Daoy (cell line): ENCODE data around the gene AXL. TPM values are rescaled to one million over a fixed set of nuclear protein-coding genes. Genes with fewer than 3 reads are reported as not detected.

Experiments used
- DNase-seq: peaks from one replicate; pipeline ENCODE4 v3.0.0-alpha.2; 2015; ENCODE audit warnings: low read depth
- total RNA-seq: library from RNA; depleted of rRNA; stranded (reverse); fragments of >200 nt; shearing (Covaris generic); gene quantifications from 2 replicates; pipeline ENCODE4 v1.2.3, GENCODE V29; 2014

The AXL gene
- total RNA-seq, 1 experiment from 2014 or later, result 170 TPM

DNA sequence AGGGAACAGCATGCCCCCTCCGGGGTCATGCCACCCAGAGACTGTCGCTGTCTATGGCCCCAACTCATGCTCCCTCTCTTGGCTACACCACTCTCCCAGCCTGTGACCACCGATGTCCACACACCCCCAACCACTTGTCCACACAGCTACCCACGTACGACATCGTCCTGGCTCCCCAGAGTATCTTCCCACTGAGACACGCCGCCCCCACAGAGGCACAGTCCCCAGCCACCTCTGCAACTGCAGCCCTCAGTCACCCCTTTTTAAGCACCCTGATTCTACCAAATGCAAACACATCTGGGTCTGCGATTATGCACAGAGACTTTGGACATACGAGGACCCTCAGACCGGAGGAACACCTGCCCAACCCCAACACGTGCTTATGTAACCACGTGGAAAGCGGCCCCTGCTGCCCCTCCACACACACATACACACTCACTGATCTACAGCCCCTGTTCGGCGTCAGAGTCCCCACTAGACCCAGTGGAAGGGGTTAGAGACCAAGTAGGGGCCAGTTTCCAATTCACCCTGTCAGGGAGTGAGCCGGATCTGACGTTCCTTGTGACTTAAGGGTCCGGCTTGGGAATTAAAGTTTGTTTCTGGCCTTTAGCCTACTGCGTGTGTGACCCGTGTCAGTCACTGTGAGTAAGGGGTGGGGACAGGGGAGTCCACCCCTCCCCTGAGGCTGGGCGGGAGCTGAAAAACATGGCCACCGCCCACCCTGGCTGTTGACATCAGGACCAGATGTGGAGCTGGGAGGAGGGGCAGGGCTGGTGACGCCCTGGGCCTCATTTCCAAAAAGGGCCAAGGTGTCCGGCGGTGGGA, 11.9 kb upstream of the AXL start:
- no peak for DNase-seq

DNA sequence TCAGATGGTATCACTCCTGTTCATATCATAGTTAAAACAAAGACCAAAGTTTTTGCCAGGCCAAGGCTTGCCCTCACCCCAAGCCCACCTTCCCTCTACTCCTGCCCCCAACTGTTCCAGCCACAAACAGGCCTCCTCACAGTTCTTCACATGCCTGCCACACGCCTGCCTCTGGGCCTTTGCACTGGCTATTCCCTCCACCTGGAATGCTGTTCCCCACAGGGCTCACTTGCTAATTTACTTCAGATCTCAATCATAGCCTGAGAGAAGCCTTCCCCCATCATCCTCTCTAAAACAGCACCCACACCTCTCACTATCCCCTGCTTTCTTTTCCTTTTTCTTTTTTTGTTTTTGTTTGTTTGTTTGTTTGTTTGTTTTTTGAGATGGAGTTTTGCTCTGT, 4.9 kb upstream of the AXL start:
- no peak for DNase-seq

GRCh38 chr19:41217741-41218140, 1.3 kb upstream of the AXL start:
- DNase-seq, result no peak

DNA sequence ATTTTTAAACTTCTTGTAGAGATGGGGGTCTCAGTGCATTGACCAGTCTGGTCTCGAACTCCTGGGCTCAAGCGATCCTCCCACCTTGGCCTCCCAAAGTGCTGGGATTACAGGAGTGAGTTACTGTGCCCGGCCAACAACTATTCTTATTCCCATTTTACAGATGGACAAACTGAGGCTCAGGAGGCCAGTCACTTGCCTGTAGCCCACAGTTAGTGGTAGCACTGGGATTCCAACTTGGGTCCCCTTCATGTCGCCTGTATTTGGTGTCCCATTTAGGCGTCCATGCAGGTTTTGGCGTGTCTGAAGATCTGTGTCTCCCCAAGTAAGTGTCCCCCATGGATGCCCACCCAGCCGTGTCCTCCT, 791 bp upstream of the AXL start:
- no peak for DNase-seq

DNA sequence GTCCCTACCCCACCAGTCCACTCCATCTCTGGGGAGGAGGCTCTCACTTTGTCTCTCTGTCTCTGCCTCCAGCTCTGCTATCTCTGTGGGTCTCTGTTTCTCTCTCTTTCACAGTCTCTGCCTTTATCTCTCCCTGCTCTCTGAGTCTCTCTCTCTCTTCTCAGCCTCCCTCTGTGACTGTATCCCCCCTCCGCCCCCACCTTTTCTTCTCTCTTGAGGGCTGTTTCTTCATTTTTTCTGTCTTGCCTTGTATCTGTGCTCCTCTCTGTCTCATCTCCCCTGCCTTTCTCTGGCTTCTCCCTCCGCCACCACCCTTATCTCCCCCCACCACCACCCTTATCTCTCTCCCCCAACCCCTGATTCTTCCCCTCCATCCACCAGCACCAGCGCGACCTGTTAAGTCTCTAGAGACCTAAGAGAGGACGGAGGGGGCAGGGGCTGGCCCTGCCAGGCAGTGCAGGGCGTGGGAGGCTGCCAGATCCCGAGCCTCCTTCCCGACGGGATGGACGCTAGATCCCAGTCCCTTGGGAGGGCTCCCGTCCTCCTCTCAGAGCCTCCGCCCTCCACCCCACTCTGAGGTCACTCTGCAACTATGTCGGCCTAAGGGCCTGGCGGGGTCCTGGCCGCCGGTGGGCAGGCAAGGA, 1.0 kb downstream of the AXL start:
- peak; percentile 75 for DNase-seq

- no peak for DNase-seq
These were observed 1.8 kb downstream of the AXL start for GRCh38 chr19:41220811-41221210.

GRCh38 chr19:41221514-41222205, 2.6 kb downstream of the AXL start:
- DNase-seq, result no peak

GRCh38 chr19:41222240-41222639, 3.2 kb downstream of the AXL start:
- no peak for DNase-seq

GRCh38 chr19:41223431-41224234, 4.6 kb downstream of the AXL start:
- DNase-seq, result peak; percentile 98

DNA sequence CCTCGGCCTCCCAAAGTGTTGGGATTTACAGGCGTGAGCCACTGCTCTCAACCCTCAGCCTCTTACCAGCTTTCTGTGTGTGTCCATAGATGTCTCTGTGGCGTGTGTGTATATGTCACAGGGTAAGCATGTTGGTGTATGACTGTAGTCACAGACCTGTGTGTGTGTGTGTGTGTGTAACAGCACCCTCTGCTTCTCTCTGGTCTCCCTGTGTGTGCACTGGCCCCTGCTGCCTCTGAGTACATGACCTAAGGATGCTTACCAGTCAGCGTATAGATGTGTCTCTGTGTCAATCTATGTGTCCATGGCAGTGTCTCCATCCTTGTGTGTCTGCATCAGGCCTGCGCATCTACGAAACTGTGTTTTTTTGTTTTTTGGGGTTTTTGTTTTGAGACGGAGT, 5.6 kb downstream of the AXL start:
- no peak for DNase-seq

DNA sequence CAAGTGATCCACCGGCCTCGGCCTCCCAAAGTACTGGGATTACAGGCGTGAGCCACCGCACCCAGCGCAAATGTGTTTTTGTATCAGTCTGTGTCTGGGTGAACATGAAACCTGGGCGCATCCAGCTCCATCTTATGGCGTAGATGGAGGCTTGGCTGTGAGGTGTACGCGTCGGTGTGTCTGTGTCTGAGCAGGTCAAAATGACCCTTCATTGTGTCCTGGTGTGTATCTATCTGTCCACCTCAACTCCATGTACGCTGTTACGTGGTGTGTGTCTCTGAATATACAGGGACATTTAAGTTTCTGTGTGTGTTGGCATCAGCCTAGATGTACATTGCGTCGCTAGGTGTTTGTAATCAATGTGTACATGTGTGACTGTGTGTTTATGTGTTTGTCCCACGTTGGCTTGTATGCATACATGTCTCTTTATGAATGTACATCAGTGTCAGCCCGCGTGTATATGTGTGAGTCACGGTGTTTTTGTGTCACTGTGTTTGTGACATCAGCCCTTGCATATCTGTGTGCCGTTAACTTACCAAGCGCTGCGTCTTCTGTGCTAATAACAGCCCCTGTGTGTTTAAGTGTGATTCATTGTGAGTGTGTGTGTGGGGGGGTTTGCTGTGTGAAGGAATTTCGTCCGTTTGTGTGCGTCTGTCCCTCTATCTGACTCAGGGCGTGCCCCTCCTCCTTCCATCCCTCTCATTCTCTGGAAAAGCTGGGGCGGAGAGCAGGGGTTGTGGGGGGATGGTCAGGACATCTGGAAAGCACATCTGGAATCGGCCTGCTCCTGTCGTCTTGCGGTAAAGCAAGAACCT, 6.4 kb downstream of the AXL start:
- peak; percentile 98 for DNase-seq

DNA sequence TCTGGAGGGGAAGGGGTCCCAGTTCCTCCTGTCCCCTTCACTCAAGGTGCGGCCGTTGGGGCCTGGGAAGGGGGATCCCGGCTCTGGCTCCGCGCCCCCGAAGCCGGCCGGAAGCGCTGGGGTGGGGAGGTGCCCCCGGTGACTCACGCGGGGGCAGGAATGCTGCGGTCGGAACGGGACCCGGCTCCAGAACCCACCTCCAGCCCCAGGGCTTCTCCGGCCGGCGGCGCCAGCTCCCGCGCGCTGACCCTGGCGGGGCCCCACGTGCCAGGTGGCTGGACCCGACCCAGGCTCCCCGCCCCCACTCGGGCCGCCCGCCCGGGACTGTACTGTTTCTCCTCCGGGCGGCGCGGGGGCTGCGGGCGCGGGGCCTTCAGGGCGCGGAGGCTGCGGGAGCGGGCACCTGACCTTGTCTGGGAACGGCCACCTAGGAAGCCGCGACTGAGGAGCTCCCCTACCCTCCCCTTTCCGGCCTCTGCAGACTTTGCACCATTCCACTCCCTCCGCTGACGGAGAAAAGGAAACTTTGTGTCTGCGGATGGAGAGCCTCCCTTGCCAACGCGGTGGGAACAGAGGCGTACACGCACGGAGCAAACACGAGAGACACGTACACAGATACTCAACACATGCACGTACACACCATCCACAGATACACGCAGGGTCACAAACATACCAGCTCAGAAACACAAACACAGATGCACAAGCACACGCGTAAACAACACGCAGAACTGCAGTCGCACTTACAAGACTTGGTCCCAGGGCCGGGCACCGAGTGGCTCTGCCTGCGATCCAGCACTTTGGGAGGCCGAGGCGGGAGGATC, 7.2 kb downstream of the AXL start:
- DNase-seq, result peak; percentile 96

GRCh38 chr19:41226874-41227390, 7.9 kb downstream of the AXL start:
- no peak for DNase-seq

DNA sequence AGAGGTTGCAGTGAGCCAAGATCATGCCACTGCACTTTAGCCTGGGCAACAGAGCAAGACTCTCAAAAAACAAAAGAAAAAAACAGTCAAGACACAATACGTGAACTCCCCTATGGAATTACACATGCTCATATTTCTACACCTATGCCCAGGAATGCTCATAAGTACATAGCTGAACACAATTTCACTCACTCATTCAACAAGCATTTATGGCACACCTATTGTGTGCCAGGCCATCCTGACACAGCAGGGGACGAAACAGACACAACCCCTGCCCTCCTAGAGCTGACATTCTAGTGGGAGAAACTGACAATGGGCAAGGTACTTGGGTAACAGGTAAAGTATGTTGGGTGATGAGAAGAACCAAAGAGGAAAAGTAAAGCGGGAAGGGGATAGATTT, 9.5 kb downstream of the AXL start:
- no peak for DNase-seq

DNA sequence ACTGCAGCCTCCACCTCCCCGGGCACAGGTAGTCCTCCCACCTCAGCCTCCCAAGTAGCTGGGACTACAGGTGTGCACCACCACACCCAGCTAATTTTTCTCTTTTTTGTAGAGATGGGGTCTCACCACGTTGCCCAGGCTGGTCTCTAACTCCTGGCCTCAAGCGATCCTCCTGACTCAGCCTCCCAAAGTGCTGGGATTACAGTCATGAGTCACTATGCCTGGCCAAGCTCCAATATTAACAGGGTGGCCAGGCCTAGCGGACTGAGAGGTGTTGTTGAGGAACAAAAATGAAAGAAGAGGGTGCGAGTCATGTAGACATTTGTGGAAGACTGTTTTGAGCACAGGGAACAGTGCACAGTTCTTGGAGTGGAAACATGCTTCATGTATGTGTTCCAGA, 10.3 kb downstream of the AXL start:
- peak; percentile 71 for DNase-seq

- DNase-seq, result no peak
These were observed 11.2 kb downstream of the AXL start for GRCh38 chr19:41230067-41230857.

DNA sequence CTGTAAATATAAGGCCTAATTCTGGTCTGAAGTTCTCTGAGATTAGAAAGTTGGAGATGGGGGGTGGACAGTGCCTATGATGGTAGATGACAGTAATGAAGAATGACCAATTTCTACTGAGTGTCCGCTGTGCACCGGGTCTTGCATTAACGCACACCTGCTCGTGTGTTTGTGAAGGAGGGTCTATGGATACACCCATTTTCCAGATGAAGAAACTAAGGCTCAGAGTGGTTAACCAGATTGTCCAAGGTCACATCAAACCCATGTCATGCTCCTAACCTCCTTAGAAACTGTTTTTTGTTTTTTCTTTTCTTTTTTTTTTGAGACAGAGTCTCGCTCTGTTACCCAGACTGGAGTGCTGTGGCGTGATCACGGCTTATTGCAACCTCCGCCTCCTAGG, 13.7 kb downstream of the AXL start:
- DNase-seq, result no peak

DNA sequence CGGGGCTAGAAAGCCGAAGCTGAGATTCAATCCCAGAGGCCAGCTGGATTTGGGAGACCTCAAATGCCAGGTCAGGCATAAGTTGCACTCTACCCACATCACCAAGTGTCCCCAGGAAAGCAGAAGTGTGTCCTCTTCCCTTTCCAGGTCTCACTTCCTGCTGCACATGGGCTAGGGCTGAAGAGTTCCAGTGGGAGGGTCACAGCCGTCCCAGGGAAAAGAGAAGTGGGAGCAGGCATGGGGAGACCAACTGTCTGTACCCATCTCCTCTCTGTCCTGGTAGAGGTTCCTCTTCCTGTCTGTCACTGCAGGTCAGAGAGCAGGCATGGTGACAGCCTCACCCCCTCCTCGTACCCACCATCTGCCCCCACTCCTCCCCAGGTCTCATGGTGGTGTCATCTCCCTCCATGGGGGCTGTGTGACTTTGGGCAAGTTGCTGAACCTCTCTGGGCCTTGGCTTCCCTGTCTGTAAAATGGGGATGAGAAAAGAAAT, 14.8 kb downstream of the AXL start:
- no peak for DNase-seq

DNA sequence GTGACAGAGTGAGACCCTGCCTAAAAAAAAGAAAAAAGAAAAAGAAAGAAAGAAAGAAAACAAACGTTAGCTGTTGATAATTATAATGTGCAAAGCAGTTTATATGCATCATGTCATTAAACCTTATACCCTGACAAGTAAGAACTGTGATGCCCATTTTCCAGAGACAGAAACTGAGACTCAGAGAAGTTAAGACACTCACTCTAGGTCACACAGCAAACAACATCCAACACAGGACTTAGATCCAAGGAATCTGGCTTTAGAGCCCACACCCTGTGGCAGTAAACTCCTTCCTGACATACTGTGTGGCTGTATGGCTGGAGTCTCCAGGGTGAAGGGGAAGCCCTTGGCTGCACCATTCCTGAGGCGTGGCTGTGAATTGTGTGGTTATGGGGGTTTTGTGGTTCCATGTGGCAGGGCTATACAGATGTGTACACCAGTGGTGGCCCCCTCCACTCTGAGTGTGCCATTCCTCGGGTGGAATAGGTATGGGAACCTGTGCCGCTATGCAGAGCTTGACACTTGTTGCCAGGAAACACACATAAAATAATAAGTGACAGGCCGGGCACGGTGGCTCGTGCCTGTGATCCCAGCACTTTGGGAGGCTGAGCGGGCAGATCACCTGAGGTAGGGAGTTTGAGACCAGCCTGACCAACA, 15.6 kb downstream of the AXL start:
- DNase-seq, result no peak
